Effector memory CD4-positive, alpha-beta T cell (primary cell): ENCODE measurements around the gene MOGAT1.

Source experiments
- DNase-seq, 3 donors: peaks; one replicate each; pipeline ENCODE4 v3.0.0-alpha.2; 2020
- H3K27ac ChIP-seq: 2 replicates; pipeline ENCODE4 v1.7.0; 2013; ENCODE audit warnings: mild to moderate bottlenecking, low read length, moderate library complexity; ENCODE audit not compliant: insufficient read depth, poor library complexity, severe bottlenecking
- H3K27me3 ChIP-seq: replicated peaks from 2 replicates; pipeline ENCODE4 v1.7.0; 2013; ENCODE audit warnings: mild to moderate bottlenecking, low read length; ENCODE audit not compliant: insufficient read depth, control insufficient read depth, poor library complexity, severe bottlenecking
- H3K36me3 ChIP-seq: 2 replicates; pipeline ENCODE4 v1.7.0; 2013; ENCODE audit warnings: mild to moderate bottlenecking, low read length, moderate library complexity; ENCODE audit not compliant: control insufficient read depth, insufficient read depth
- H3K4me1 ChIP-seq: 2 replicates; pipeline ENCODE4 v1.7.0; 2013; ENCODE audit warnings: low read length, mild to moderate bottlenecking; ENCODE audit not compliant: control insufficient read depth, insufficient read depth, poor library complexity, severe bottlenecking
- H3K4me3 ChIP-seq: 2 replicates; pipeline ENCODE4 v1.7.0; 2013; ENCODE audit warnings: low read length, low read depth, mild to moderate bottlenecking; ENCODE audit not compliant: insufficient read depth, poor library complexity, severe bottlenecking
- H3K9me3 ChIP-seq: 2 replicates; pipeline ENCODE4 v1.7.0; 2013; ENCODE audit warnings: mild to moderate bottlenecking, low read length, moderate library complexity; ENCODE audit not compliant: control insufficient read depth

The MOGAT1 gene

DNA sequence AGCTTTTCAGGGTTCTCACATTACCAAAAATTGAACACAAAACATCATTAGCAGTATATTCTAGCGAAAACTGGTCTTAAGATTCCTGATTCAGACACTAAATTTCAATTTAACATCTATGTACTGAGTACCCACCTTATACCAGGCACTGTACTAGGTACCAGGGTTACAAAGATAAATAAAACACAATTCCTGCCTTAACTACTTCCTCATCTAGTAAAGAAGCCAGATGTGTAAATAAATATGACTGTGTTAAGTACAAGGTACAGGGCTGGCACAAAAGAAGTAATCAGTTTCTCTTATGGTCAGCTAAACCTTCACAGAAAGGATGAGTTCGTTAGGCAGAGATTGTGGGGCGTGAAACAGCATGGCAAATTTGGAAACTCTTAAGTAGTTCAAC is 21.7 kb upstream of the MOGAT1 start:
- no peak for DNase-seq
- H3K27ac ChIP-seq, result no peak overlapping the region

DNA sequence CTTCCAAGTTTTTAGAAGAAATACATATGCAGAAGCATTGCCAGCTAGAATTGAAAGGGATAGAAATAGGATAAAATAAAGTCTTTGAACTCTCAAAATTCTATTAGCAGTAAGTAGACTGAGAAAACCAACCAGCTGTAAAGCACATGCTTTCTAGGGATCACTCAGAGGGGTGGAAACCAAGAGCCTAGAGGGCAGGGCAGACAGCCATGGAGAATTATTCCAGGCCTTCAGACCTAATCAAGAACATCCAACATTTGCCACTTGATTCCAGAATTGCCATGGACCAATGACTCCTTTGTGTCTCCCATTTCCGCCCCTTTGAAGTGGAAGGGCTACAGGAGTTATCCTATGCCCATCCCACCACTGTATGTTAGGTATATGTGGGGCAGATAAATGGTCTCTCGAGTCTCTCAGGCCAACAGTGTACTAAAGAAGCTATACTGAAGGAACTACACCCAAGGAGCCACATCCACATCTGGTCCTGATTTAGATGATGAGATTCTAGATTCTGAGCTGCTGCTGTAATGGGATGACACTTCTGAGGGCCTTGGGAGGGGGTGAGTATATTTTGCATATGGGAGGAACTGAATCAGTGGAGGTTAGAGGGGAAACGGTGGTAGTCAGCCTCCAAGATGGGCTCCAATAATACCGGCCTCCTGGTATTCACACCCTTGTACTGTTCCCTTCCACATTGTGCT is 19.6 kb upstream of the MOGAT1 start:
- Histone ChIP-seq H3K4me1 (peaks cover 8% of the 10 kb centered on the region), H3K9me3 (no peaks in the 10 kb centered on the region), H3K36me3 (peaks cover under 1% of the 10 kb centered on the region), H3K27ac (no peak overlapping the region), H3K4me3 (no peak overlapping the region), H3K27me3 (no peaks in the 10 kb centered on the region)
- no peak for DNase-seq

More for the DNA sequence above, 21.7 kb upstream of the MOGAT1 start:
- peaks cover 4% of the 10 kb centered on the region for H3K36me3 ChIP-seq
- H3K4me1 ChIP-seq, result peaks cover 4% of the 10 kb centered on the region
- no peak overlapping the region for H3K4me3 ChIP-seq
- no peaks in the 10 kb centered on the region for H3K27me3 ChIP-seq
- no peaks in the 10 kb centered on the region for H3K9me3 ChIP-seq

DNA sequence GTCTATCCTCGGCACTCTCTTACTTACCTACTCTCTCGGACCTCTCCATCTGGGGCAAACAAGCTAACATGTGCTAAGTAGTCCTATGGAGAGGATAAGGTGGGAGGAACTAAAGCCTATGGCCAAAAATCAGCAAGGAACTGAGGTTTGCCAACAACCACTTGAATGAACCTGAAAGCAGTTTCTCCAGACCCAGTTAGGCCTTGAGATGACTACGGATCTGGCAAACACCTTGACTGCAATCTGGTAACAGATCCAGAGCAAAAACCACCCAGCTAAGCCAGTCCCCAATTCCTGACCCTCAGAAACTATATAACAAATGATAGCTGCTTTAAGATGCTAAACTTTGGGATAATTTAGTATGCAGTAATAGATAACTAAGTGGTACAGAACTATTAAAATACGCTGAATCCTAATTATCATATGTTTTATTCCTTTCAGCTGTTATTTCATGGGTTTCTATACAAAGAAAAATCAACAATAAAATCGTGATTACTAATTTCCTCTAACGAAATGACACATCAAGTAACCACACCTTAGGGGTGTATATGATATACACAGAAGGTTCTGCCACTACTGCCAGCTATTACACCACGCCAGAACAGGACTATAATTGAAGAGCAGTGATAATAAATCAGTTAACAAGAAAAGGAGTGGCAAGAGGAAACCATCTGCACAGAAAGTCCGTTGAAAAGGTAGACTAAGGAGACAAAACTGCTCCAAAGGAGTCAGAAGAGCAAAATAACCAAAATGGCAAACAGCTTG is 18.8 kb upstream of the MOGAT1 start:
- Histone ChIP-seq H3K9me3 (no peaks in the 10 kb centered on the region), H3K27me3 (no peaks in the 10 kb centered on the region), H3K4me3 (no peak overlapping the region), H3K4me1 (peaks cover 9% of the 10 kb centered on the region), H3K27ac (no peak overlapping the region), H3K36me3 (no peaks in the 10 kb centered on the region)
- DNase-seq, result no peak

DNA sequence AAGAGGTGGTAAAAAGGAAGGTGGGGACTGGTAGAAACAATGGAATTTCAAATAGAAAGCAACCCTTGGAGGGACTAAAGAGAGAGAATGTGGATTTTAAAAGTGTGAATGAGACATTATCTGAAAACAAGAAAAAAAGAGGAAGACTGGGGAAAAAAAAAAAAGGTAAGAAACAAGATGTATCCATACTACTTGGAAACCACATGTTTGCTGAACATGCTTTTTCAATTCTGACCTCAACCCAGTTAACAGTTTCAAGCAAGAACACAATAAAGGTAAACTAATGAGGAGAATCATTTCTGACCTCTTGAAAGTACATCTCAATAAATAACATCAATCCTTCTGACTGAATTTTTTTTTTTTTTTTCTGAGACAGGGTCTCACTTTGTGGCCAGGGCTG is 18.2 kb upstream of the MOGAT1 start:
- peaks cover 9% of the 10 kb centered on the region for H3K4me1 ChIP-seq
- H3K27me3 ChIP-seq, result no peaks in the 10 kb centered on the region
- H3K36me3 ChIP-seq, result no peaks in the 10 kb centered on the region
- H3K27ac ChIP-seq, result no peak overlapping the region
- DNase-seq, result no peak
- no peaks in the 10 kb centered on the region for H3K9me3 ChIP-seq
- H3K4me3 ChIP-seq, result no peak overlapping the region

DNA sequence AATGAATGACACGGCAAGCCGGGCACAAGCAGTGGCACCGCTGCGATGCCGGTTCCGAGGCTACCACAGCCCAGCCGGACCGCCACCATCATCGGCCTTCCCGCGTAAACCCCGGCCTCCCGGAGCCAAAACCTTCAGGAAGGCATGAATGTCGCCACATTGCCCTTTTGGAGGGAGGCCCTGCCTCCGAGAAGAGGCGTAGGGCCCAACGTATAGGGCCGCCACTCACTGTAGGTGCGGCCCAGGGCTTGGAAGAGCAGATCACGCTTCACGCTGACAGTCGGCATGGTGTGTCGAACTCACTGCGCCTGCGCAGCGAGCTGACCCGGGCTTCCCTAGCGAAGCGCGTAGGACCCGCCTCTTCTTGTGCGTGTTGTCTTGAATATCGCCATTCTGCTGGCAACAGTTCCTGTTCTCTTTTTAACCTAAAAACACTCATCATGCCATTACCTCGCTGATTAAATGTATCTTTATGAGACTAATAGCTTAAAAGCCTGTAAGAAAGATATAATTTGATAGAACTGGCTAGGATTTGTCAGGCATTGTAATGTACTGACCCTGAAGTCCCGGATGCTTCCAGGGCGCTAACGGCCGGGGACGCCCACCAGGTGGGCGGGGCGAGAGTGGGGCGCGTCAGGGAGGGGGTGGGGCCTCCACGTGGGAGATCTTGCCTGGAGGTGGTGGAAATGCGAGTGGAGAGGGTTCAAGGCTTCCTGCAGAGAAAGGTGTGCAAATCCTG is 15.5 kb upstream of the MOGAT1 start, which contains the start of gene FARSB:
Gene FARSB, minus strand, starts transcription at position 306 of the 739 bp plus-strand sequence. Its CDS starts 19 bp downstream, at position 287.
- H3K4me3 ChIP-seq, result peak within 1 kb of the TSS; percentile 76
- peak; percentile 89 to 92 (median 90) for DNase-seq
- H3K4me1 ChIP-seq, result peaks cover 9% of the 10 kb centered on the region
- H3K27me3 ChIP-seq, result no peaks in the 10 kb centered on the region
- H3K27ac ChIP-seq, result peak within 1 kb of the TSS; percentile 98
- no peaks in the 10 kb centered on the region for H3K9me3 ChIP-seq
- H3K36me3 ChIP-seq, result no peaks in the 10 kb centered on the region

DNA sequence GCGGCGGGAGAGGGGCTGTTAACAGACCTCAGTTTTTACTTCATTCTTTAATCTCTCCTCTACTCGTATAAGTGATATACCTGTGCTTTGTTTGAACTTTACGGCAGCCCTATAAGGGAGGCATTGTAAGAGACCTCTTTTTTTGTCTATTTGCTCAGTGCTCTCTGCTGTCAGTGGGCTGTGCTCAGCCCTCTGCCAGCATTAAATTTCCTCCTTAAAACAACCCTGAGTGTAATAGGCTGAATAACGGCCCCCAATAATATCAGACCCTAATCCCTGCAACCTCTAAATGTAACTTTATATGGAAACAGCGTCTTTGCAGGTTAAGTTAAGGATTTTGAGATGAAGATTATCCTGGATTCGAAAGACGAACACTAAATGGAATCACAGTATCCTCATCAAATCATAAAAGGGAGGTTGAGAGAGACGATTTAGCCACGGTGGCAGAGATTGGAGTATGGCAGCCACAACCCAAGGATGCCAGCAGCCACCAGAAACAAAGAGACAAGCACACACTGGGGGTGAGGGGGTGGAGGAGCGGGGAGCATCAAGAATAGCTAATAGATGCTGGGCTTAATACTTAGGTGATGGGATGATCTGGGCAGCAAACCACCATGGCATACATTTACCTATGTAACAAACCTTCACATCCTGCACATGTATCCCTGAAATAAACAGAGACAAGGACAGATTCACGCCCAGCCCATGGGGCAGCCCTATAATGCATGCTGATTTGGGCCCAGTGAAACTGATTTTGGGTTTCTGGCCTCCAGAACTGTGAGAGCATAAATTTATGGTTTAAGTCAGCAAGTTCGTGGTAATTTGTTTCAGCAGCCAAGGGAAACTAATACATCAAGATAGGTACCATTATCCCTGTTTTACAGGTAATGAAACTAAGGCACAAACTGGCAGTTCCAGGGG is 14.7 kb upstream of the MOGAT1 start:
- Histone ChIP-seq H3K36me3 (no peaks in the 10 kb centered on the region), H3K9me3 (no peaks in the 10 kb centered on the region)
- no peak for DNase-seq

DNA sequence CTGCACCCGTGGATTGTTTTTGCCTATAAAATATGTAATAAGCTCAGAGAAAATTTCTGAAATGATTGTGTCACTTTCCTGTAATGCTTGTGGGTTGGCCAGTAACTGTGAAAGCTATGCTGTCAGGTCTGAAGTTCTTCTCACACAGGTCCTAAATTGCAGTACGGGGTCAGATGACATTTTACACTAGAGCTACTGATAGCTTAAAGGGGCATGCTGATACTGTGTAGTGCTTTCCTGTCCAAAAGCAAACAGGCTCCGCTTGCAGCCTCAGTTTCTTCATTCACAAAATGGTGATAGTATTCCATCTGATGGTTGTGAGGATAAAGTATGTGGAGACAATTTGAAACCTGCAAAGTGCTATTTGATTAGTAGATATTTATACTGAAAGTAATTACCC is 8.0 kb upstream of the MOGAT1 start:
- no peaks in the 10 kb centered on the region for H3K27me3 ChIP-seq
- DNase-seq, result no peak
- H3K27ac ChIP-seq, result no peak overlapping the region
- H3K4me1 ChIP-seq, result no peaks in the 10 kb centered on the region
- H3K36me3 ChIP-seq, result no peaks in the 10 kb centered on the region
- H3K4me3 ChIP-seq, result no peak overlapping the region
- no peaks in the 10 kb centered on the region for H3K9me3 ChIP-seq

More for the DNA sequence above, 14.7 kb upstream of the MOGAT1 start:
- Histone ChIP-seq H3K4me1 (peaks cover 9% of the 10 kb centered on the region), H3K27me3 (no peaks in the 10 kb centered on the region), H3K27ac (peak overlapping the region; percentile 98), H3K4me3 (peak overlapping the region; percentile 76)

DNA sequence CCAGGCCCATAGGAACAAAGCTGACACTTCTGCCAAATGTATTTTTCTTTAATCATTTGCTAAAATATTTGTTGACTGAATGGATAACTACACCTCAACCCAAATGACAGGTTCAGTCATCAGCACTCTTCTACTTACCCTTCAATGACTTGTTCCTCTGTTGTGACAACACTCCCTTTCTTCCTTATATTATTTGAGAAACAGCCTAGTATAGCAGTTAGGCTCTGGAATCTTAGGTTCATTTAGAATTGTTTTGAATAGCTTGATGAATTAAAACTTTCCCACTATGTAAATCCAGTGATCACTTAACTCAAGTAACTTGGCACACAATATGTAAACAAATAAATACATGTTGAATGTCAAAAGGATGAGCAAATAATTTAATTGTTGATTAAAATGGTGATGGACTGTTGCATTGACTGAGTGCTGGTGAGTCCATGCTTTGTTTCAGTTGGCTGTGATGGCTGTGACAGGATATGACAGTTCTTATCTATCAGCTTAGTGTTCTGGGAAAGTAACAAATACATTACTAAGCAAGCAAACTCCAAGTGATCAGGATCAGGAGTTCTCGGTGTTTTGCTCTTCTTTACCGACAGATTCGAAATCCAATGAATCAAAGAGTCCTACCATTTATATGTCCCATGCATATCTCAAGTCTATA is 2.8 kb upstream of the MOGAT1 start:
- no peak overlapping the region for H3K4me3 ChIP-seq
- H3K9me3 ChIP-seq, result no peaks in the 10 kb centered on the region
- no peak overlapping the region for H3K27ac ChIP-seq
- no peaks in the 10 kb centered on the region for H3K36me3 ChIP-seq
- DNase-seq, result no peak
- H3K4me1 ChIP-seq, result peaks cover 2% of the 10 kb centered on the region
- no peaks in the 10 kb centered on the region for H3K27me3 ChIP-seq

DNA sequence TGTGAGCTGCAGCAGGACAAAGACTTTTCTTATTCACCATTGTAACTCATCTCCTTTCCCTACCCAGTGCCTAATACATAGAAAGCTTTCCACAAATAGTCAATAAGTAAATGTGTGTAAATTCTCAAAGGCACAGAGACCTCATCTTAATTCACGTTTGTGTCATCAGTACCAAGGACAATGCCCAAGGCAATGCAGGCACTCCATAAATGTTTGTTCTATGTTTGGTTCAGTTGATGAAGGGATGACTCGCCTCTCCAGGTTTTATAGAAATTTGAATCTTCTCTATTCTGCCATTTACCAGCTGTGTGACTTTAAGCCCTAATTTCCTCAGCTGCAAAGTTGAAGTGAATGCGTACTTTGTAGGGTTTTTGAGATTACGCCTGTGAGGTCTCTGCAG is 2.1 kb upstream of the MOGAT1 start:
- Histone ChIP-seq H3K36me3 (no peaks in the 10 kb centered on the region), H3K27ac (no peak overlapping the region), H3K4me1 (peaks cover 2% of the 10 kb centered on the region), H3K27me3 (no peaks in the 10 kb centered on the region), H3K9me3 (no peaks in the 10 kb centered on the region), H3K4me3 (no peak overlapping the region)
- no peak for DNase-seq
